Lung (tissue), 12 donors: ENCODE results near the gene XPNPEP2. TPM values are rescaled to one million over a fixed set of nuclear protein-coding genes. Genes with fewer than 3 reads are reported as not detected.

Source experiments
- ATAC-seq: fragments of 200-7000 bp; cut with Tn5 transposase; one replicate; pipeline ENCODE4 v1.9.1; 2020; ENCODE audit warnings: moderate number of reproducible peaks; ENCODE audit not compliant: insufficient read depth, low FRiP score
- DNase-seq, 3 donors: peaks; one replicate each; pipeline ENCODE4 v3.0.0-alpha.2; 2013 to 2017
- H3K27ac ChIP-seq, 2 donors: one replicate each; pipeline ENCODE4 v1.5.1; 2013; ENCODE audit warnings: mild to moderate bottlenecking in 2 of 2, moderate library complexity in 2 of 2, control low read depth in 1 of 2, inconsistent platforms in 1 of 2, low read depth in 1 of 2, low read length in 1 of 2
- H3K27me3 ChIP-seq, 3 donors: one replicate each; pipeline ENCODE4 v1.5.1; 2013; ENCODE audit warnings: low read length in 2 of 3; ENCODE audit not compliant: control insufficient read depth in 3 of 3, insufficient read depth in 3 of 3
- H3K36me3 ChIP-seq, 4 donors: one replicate each; pipeline ENCODE4 v1.5.1; 2013; ENCODE audit warnings: low read length in 4 of 4, mild to moderate bottlenecking in 1 of 4, moderate library complexity in 1 of 4; ENCODE audit not compliant: control insufficient read depth in 4 of 4, insufficient read depth in 4 of 4
- H3K4me1 ChIP-seq, 5 donors: one replicate each; pipeline ENCODE4 v1.5.1; 2013; ENCODE audit warnings: low read length in 5 of 5, mild to moderate bottlenecking in 2 of 5, moderate library complexity in 1 of 5; ENCODE audit not compliant: control insufficient read depth in 5 of 5, insufficient read depth in 5 of 5
- H3K4me3 ChIP-seq: one replicate; pipeline ENCODE4 v1.5.1; 2013; ENCODE audit warnings: mild to moderate bottlenecking, control low read depth, moderate library complexity
- H3K9ac ChIP-seq, 2 donors: one replicate each; pipeline ENCODE4 v1.5.1; 2013; ENCODE audit warnings: low read length in 2 of 2, control low read depth in 1 of 2; ENCODE audit not compliant: insufficient read depth in 1 of 2
- H3K9me3 ChIP-seq, 4 donors: one replicate each; pipeline ENCODE4 v1.5.1; 2013; ENCODE audit warnings: low read length in 3 of 4, mild to moderate bottlenecking in 1 of 4, moderate library complexity in 1 of 4; ENCODE audit not compliant: control insufficient read depth in 4 of 4, insufficient read depth in 3 of 4
- WGBS, 2 donors: extraction: QIAGEN DNeasy Blood & Tissue Kit; methylation state at CpG; one replicate each; pipeline ENCODE4 v1.1.7; 2013; 5-methylcytosine and 5-hydroxymethylcytosine counted together
- polyA plus RNA-seq, 2 donors: library from polyadenylated mRNA; stranded (reverse); fragments of 200-250 nt; gene quantifications; one replicate each; pipeline ENCODE4 v1.2.1, GENCODE V29; 2013
- total RNA-seq, 2 donors: library from RNA; depleted of rRNA in 1 of 2; stranded (reverse); fragments of >200 nt in 1 of 2; gene quantifications; one replicate each; pipeline ENCODE4 v1.2.1, GENCODE V29; 2014 to 2021
- TF ChIP-seq, protein P1 (sequence below): IDR thresholded peaks from 2 replicates; pipeline ENCODE4 v1.5.1; 2012; ENCODE audit warnings: mild to moderate bottlenecking; ENCODE audit errors: control extremely low read depth, extremely low read depth
- donor health status: control.
- donor health status: control.
- donor health status: Bipolar disorder and iron deficiency.
- donor health status: healthy.
- donor health status: DM: yes; HTN: yes; CAD: no.

Gene XPNPEP2
- total and polyA plus RNA-seq, 4 donors, result 0.61 to 2.1 (median 1.3) TPM

DNA sequence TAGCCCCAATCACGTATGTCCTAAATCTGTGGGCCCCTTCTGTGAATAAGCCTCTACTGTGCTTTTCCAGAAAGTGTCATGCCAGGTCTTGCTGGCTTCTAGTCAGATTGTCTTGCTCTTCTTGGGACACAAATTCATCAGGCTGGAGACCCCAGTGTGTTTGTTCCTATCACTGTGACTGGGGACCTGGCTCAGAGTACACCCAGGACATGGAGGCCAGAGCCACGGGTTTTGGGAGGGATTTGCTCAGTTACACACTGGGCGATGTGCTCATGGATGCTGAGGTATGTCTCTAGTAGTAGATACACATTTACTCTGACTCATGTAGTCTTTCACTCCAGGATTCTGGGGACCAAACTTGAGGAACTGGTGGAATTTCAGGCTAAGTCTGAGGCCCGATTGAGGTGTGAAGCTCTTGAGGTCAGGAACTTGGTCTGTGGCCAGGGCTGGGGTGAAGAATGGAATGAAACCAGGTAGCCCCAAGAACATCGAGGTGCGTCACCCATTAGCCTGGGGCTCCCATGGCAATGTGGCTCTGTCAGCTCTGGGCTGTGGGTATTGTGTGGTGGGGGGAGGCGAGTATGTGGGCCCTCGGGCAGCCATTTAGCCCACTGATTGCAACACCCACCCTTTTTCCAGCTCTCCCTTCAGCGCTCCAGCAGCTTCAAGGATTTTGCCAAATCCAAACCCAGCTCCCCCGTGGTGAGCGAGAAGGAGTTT, 48.7 kb downstream of the XPNPEP2 start:
- H3K36me3 ChIP-seq, result no peaks in the 10 kb centered on the region
- TF ChIP-seq, protein P1, sequence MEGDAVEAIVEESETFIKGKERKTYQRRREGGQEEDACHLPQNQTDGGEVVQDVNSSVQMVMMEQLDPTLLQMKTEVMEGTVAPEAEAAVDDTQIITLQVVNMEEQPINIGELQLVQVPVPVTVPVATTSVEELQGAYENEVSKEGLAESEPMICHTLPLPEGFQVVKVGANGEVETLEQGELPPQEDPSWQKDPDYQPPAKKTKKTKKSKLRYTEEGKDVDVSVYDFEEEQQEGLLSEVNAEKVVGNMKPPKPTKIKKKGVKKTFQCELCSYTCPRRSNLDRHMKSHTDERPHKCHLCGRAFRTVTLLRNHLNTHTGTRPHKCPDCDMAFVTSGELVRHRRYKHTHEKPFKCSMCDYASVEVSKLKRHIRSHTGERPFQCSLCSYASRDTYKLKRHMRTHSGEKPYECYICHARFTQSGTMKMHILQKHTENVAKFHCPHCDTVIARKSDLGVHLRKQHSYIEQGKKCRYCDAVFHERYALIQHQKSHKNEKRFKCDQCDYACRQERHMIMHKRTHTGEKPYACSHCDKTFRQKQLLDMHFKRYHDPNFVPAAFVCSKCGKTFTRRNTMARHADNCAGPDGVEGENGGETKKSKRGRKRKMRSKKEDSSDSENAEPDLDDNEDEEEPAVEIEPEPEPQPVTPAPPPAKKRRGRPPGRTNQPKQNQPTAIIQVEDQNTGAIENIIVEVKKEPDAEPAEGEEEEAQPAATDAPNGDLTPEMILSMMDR, result no peak
- DNase-seq (no peak), ATAC-seq (no peak)
- no peak overlapping the region for H3K27ac ChIP-seq
- no peak overlapping the region for H3K4me3 ChIP-seq
- H3K9me3 ChIP-seq, result peaks cover 0 to 4% (median 0%) of the 10 kb centered on the region in 4 donors
- H3K27me3 ChIP-seq, result no peaks in the 10 kb centered on the region
- no peak overlapping the region for H3K9ac ChIP-seq
- no peaks in the 10 kb centered on the region for H3K4me1 ChIP-seq
- WGBS, 2 donors, result 81 to 82% methylated on average over 11 of the region's 11 CpGs

DNA sequence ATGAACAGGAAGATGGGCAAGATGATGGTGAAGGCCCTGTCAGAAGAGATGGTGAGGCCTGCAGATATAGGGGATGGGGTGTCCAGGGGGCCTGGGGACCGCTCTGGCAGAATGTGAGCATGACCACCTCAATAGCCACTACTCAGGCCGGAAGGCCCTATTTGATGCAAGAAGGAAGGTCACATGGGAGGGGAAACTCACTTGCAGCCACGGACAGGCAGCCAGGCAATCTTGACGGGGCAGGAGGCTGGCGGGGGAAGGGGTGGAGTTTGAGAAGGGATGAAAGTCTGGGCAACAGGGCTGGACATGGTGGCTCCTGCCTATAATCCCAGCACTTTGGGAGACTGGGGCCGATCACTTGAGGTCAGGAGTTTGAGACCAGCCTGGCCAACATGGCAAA, 49.7 kb downstream of the XPNPEP2 start:
- TF ChIP-seq, protein P1, result no peak
- Histone ChIP-seq H3K9ac (no peak overlapping the region), H3K36me3 (no peaks in the 10 kb centered on the region), H3K27ac (no peak overlapping the region), H3K27me3 (no peaks in the 10 kb centered on the region), H3K4me1 (no peaks in the 10 kb centered on the region), H3K4me3 (no peak overlapping the region), H3K9me3 (peaks cover 0 to 4% (median 0%) of the 10 kb centered on the region in 4 donors)
- 64 to 71% methylated on average over 6 of the region's 6 CpGs for WGBS, 2 donors
- DNase-seq, result no peak
- no peak for ATAC-seq

DNA sequence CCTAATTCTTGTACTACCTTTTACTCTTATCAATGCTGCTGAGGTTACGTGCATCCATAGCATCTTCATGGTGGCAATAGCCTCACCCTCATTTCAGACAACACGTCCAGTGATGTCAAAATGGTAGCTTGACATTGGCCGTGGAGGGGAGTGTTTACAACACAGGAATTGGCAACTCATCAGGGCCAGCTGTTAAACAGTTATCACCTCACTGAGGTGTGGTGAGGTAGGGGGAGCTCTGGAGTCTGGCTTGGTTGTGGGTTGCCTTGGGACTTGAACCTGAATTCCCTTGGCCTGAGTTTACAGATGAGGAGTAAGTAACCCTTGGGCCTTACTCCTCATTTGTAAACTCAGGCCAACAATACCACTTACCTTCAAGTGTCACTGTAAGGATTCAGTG, 51.4 kb downstream of the XPNPEP2 start:
- no peak overlapping the region for H3K9ac ChIP-seq
- no peaks in the 10 kb centered on the region for H3K27me3 ChIP-seq
- no peaks in the 10 kb centered on the region for H3K36me3 ChIP-seq
- peaks cover 0 to 4% (median 0%) of the 10 kb centered on the region in 4 donors for H3K9me3 ChIP-seq
- no peaks in the 10 kb centered on the region for H3K4me1 ChIP-seq
- ATAC-seq (no peak), DNase-seq (no peak)
- no peak overlapping the region for H3K4me3 ChIP-seq
- WGBS, 2 donors, result 81 to 84% methylated on average over 3 of the region's 3 CpGs
- TF ChIP-seq, protein P1, result no peak
- no peak overlapping the region for H3K27ac ChIP-seq
